Prostate gland (tissue), 2 donors: ENCODE data around the gene MUC5AC.

ENCODE experiments used
- CTCF ChIP-seq, 4 experiments: fragments of 200-600 bp in 2 of 4; fragments of 450-650 bp in 2 of 4; sonication (generic) in 2 of 4; IDR thresholded peaks; 1 replicate in 3 of 4; 2 replicates in 1 of 4; pipeline ENCODE4 v1.5.1; 2016 to 2019; ENCODE audit warnings: antibody characterized with exemption in 4 of 4, mild to moderate bottlenecking in 2 of 4, moderate library complexity in 2 of 4
- POLR2A ChIP-seq: fragments of 450-650 bp; IDR thresholded peaks from one replicate; pipeline ENCODE4 v1.6.1; 2016; ENCODE audit warnings: antibody characterized with exemption, mild to moderate bottlenecking

GRCh38 chr11:1162138-1162475 is 4.4 kb downstream of the MUC5AC start:
- no peak for TF ChIP-seq POLR2A
- TF ChIP-seq CTCF (IDR thresholded peaks at IDR 0.05): no peak
